ENCODE results near the gene CCL21. TPM values are rescaled to one million over a fixed set of nuclear protein-coding genes. Genes with fewer than 3 reads are reported as not detected.

CCL21 gene
- total RNA-seq, 1 donor from 2014 or later: not detected

DNA sequence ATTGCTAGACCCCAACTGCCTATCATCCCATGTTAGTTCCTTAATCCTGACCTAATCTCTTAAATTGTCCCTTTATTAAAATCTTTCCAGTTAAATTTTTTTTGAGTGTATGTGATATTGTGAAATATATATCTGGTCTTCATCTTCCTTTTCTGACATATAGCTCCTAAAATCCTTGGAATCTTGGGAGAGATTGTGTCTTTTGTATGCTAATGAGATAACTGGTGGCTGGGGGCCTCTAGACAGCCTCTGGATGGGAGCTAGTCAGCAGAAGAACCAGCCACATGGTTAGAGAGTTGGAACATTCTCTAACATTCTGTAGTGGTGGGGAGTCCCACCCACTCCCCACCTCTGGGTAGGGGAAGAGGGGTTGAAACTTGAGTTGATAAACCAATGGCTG lies 15.1 kb downstream of the CCL21 start:
- DNase-seq (ENCODE audit: low spot score): no peak
- H3K9me3 Mint-ChIP-seq: no peaks in the 10 kb centered on the region
- no peak overlapping the region for H3K4me3 Mint-ChIP-seq (ENCODE audit: low read depth)
- H3K4me1 Mint-ChIP-seq (ENCODE audit: low read depth): no peaks in the 10 kb centered on the region
- H3K27ac Mint-ChIP-seq: no peak overlapping the region
- no peaks in the 10 kb centered on the region for H3K36me3 Mint-ChIP-seq (ENCODE audit: low read depth)
- peaks cover 7% of the 10 kb centered on the region for H3K27me3 Mint-ChIP-seq (ENCODE audit: low read depth)
- intact Hi-C loops (cut with micrococcal nuclease): no loop called here

DNA sequence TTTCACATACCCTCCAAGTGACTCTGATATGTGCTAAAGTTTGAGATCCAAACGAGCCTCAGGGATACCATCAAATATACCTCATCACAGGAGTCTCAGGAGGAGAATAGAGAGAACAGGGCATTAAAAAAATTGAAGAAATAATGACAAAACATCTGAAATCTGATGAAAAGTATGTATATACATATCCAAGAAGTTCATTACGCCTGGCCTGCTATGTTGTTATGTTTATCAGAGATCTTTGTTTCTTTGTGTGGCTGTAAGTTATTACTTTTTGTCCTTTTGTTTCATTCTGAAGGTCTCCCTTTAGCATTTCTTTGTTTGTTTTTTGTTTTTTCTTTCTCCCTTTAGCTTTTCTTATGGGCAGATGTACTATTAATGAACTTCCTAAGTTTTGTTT lies 16.4 kb downstream of the CCL21 start:
- Mint-ChIP-seq H3K9me3 (no peaks in the 10 kb centered on the region), H3K27ac (no peak overlapping the region), H3K4me3 (ENCODE audit: low read depth) (no peak overlapping the region), H3K27me3 (ENCODE audit: low read depth) (no peaks in the 10 kb centered on the region), H3K36me3 (ENCODE audit: low read depth) (no peaks in the 10 kb centered on the region), H3K4me1 (ENCODE audit: low read depth) (no peaks in the 10 kb centered on the region)
- intact Hi-C loops (cut with micrococcal nuclease): no loop called here
- DNase-seq (ENCODE audit: low spot score): no peak

DNA sequence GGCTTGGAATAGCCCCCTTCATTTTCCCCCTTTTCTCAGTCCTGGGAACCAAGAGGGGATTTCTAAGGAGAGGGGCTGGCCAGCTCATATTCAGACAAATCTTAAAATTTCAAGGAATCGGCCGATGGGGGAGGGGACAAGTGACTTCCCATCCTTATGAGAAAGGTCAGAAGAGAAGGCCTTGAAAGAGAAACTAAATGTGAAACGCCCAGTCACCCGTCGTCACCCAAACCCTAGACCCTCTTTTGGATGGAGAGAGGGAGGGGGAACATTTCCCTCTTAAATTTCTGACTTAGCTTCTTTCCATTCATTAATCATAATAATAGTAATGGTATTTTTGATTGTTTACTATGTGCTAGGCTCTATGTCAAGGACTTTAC lies 18.0 kb downstream of the CCL21 start:
- Mint-ChIP-seq H3K9me3 (no peaks in the 10 kb centered on the region), H3K27ac (no peak overlapping the region), H3K27me3 (ENCODE audit: low read depth) (no peaks in the 10 kb centered on the region), H3K36me3 (ENCODE audit: low read depth) (no peaks in the 10 kb centered on the region), H3K4me3 (ENCODE audit: low read depth) (no peak overlapping the region), H3K4me1 (ENCODE audit: low read depth) (no peaks in the 10 kb centered on the region)
- DNase-seq (ENCODE audit: low spot score): no peak
- intact Hi-C loops (cut with micrococcal nuclease): no loop called here

DNA sequence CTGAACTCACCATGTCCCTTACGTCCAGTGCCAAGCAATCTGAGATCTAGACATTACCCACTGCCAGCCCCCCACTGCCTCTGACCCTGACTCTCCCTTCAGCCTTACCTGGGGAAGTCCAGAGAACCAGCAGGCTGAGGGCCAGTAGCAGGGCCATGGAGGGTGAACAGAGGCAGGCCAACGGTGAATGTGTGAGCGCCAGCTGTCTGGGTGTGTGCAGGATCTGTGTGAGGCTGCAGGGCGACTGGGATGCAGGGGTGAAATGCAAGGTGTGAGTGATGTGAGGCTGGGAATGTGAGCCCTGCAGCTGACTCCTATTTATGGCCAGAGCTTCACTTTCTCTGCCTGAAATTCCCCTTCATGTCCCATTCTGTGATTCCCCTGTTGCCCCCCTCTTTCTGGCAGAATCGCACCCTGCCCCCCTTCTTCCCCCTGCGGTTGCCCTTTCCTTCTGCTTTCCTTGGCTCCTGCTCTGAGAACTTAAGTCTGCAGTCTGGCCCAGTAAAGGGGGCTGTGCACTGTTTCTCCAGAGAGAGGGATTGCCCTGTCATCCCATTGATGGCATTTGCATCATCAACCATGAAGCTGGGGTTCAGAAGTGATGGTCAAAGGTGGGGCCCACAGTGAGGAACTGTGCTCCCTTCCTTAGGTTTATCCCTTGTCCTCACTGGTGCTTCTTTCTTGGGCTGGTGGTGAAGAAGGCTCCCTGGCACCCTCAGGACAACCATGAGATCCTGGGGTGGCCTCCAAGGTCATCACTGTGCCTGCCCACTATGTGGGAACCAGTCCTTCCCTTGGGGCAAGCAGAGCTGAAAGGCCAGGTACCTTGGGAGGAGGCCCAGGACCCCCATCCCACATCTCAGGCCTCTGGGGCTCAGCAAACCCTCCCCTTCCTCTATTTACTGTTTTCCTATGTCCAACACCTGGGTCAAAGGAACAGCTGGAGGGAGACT lies 18.7 kb downstream of the CCL21 start, which contains the start of gene CCL19:
Gene CCL19, minus strand, starts transcription at position 294 of the 953 bp plus-strand sequence. Its CDS starts 137 bp downstream, at position 157.
- no peaks in the 10 kb centered on the region for H3K27me3 Mint-ChIP-seq (ENCODE audit: low read depth)
- H3K36me3 Mint-ChIP-seq (ENCODE audit: low read depth): no peaks in the 10 kb centered on the region
- no peak within 1 kb of the TSS for H3K4me3 Mint-ChIP-seq (ENCODE audit: low read depth)
- no peaks in the 10 kb centered on the region for H3K9me3 Mint-ChIP-seq
- H3K4me1 Mint-ChIP-seq (ENCODE audit: low read depth): no peaks in the 10 kb centered on the region
- intact Hi-C loops (cut with micrococcal nuclease): no loop called here
- H3K27ac Mint-ChIP-seq: no peak within 1 kb of the TSS
- no peak for DNase-seq (ENCODE audit: low spot score)

DNA sequence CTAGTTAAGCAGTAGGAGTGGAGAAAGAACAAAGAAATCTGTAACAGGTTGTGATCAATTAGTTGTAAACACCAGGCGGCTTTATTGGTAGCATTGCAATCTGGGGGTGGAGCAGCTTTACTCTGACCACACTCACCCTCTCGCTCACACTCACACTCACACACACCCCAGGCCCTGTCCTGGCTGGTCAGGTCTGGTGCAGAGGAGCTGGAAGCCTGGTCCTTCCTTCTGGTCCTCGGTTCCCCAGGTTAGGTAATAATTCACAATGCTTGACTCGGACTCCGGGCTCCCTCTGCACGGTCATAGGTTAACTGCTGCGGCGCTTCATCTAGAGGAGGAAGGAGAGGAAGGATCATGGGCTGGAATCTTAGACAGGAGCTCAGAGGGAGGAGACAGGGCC lies 20.4 kb downstream of the CCL21 start:
- no peak overlapping the region for H3K4me3 Mint-ChIP-seq (ENCODE audit: low read depth)
- H3K36me3 Mint-ChIP-seq (ENCODE audit: low read depth): no peaks in the 10 kb centered on the region
- intact Hi-C loops (cut with micrococcal nuclease): no loop called here
- no peak for DNase-seq (ENCODE audit: low spot score)
- no peaks in the 10 kb centered on the region for H3K9me3 Mint-ChIP-seq
- no peaks in the 10 kb centered on the region for H3K27me3 Mint-ChIP-seq (ENCODE audit: low read depth)
- H3K27ac Mint-ChIP-seq: no peak overlapping the region
- H3K4me1 Mint-ChIP-seq (ENCODE audit: low read depth): no peaks in the 10 kb centered on the region

DNA sequence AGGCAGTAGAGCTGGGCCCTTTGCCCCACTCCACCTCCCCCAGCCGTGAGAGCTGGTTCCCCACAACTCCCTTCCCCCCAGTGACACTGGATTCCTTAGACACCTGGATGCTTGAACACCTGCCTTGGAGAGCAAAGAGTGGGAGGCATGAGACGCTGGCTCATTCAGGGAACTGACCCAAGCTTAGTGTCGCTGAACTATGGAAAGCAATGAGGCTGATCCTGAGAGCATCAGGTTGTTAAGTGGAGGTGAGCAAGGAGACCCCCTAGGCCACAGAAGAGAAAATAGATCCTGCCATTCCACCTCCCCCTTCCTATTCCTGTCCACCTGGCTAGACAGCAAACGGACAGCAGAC lies 20.8 kb downstream of the CCL21 start:
- Mint-ChIP-seq H3K36me3 (ENCODE audit: low read depth) (no peaks in the 10 kb centered on the region), H3K27me3 (ENCODE audit: low read depth) (no peaks in the 10 kb centered on the region), H3K4me3 (ENCODE audit: low read depth) (no peak overlapping the region), H3K27ac (no peak overlapping the region), H3K9me3 (no peaks in the 10 kb centered on the region), H3K4me1 (ENCODE audit: low read depth) (no peaks in the 10 kb centered on the region)
- intact Hi-C loops (cut with micrococcal nuclease): no loop called here
- DNase-seq (ENCODE audit: low spot score): no peak

DNA sequence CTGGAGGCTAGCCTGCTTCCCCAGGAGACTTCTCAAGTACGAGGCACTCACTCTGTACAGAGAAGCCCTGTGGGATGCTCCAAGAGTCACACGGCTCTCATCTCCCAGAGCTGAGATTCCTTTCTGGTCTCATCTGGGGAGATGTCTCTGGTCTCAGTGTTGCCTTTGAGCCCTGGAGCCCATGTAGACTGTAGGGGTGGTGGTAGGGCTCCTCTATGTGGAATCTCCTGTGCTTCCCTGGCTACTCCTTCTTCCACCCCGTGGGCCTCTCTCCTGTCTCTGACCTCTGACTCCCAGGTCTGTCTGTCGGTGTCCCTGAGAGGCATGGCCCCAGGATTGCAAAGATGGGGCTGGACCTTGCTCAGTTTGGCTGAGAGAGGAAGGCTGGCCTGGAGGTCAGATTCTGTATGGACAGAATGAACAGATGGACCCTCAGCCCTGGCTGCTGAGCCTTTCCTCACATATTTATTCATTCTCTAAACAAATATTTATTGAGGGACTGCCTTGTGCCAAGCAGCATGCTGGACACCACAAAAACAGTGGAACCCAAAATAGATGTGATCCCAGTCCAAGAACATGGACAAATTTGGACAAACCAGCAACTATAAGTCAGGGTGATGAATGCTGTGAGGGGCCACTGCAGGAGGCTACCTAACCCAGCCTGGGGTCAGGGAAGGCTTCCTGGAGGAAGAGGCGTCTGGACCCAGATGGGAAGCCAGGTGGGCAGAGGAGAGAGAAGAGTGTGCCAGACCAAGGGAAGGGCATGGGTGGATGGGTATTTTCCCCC lies 21.4 kb downstream of the CCL21 start:
- intact Hi-C loops (cut with micrococcal nuclease): no loop called here
- H3K27ac Mint-ChIP-seq: no peak overlapping the region
- H3K9me3 Mint-ChIP-seq: no peaks in the 10 kb centered on the region
- no peaks in the 10 kb centered on the region for H3K36me3 Mint-ChIP-seq (ENCODE audit: low read depth)
- H3K4me1 Mint-ChIP-seq (ENCODE audit: low read depth): peaks cover 2% of the 10 kb centered on the region
- no peaks in the 10 kb centered on the region for H3K27me3 Mint-ChIP-seq (ENCODE audit: low read depth)
- no peak overlapping the region for H3K4me3 Mint-ChIP-seq (ENCODE audit: low read depth)
- no peak for DNase-seq (ENCODE audit: low spot score)

DNA sequence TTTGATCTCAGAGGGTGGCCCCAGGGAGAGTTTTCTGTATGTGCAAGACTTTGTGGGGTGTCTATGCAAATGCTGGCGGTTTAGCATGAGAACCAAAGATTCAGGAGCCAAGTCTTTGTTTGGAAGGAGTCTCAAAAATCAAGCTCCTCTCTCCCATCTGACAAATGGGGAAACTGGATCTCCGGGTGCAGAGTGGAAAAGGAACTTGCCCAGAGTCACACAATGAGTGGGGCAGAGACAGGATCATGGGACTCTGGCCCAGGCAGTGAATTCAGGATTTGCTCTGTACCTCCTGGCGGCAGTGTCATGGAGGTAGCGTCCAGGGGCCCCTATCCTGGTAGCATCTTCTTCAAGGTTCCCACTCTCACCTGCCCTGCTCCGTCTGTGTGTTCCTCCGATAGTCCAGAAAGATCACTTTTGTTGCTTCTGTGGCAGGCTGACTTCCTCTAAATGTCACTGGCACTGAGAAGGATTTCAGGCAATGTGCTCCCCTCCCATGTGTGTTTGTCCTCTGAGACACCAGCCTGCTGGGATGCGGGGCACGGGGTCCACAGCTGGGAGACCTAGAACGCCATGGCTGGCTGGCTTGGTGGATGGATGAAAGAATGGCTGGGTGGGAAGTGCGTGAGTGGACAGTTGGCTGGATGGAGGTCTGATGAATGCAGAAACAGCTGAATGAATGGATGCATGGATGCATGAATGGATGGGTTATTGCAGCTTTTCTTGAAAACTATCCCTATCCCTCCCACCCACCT lies 22.5 kb downstream of the CCL21 start:
- no peak for DNase-seq (ENCODE audit: low spot score)
- peaks cover under 1% of the 10 kb centered on the region for H3K36me3 Mint-ChIP-seq (ENCODE audit: low read depth)
- H3K27me3 Mint-ChIP-seq (ENCODE audit: low read depth): no peaks in the 10 kb centered on the region
- no peaks in the 10 kb centered on the region for H3K9me3 Mint-ChIP-seq
- intact Hi-C loops (cut with micrococcal nuclease): no loop called here
- no peak overlapping the region for H3K27ac Mint-ChIP-seq
- H3K4me1 Mint-ChIP-seq (ENCODE audit: low read depth): peaks cover 2% of the 10 kb centered on the region
- H3K4me3 Mint-ChIP-seq (ENCODE audit: low read depth): no peak overlapping the region

DNA sequence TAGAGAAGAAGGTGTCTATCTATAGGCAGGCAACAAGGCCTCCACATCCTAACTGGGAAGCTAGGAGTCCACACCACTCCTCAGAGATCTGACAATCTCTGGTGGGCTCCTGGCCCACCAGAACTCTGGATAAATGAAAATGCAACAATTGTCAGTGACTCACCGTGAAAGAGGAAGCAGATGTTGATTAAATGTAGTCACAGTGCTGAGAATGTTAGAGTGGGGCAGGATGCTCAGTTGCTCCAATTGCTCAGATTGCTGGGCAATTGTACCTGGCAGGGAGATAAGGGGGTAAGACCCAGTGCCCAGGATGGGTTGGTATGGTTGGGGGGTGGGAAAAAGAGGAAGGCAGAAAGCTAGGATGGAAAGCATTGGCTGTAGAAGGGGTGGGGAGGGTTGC lies 23.2 kb downstream of the CCL21 start:
- no peak for DNase-seq (ENCODE audit: low spot score)
- H3K4me3 Mint-ChIP-seq (ENCODE audit: low read depth): no peak overlapping the region
- H3K36me3 Mint-ChIP-seq (ENCODE audit: low read depth): peaks cover 4% of the 10 kb centered on the region
- no peaks in the 10 kb centered on the region for H3K9me3 Mint-ChIP-seq
- no peak overlapping the region for H3K27ac Mint-ChIP-seq
- H3K4me1 Mint-ChIP-seq (ENCODE audit: low read depth): peaks cover 2% of the 10 kb centered on the region
- no peaks in the 10 kb centered on the region for H3K27me3 Mint-ChIP-seq (ENCODE audit: low read depth)
- intact Hi-C loops (cut with micrococcal nuclease): no loop called here

DNA sequence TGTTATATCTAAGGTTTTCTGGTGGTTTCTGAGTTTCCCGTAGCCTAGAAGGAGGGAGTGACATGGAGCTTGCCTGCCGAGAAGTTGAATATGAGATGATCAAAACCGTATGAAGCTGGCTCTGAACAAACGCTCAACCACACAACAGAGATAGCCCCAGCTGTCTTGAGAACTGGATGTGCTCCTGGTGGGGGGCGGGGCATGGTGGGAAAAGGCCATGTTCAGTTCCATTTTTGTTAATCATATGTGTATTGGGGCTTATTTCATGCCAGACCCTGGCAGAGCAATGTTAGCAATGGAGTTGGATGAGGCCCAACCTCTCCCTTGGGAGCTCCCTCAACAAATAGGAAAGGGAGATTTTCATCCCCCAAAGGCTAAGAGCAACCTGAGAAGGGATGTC lies 23.7 kb downstream of the CCL21 start:
- intact Hi-C loops (cut with micrococcal nuclease): no loop called here
- H3K27ac Mint-ChIP-seq: no peak overlapping the region

DNA sequence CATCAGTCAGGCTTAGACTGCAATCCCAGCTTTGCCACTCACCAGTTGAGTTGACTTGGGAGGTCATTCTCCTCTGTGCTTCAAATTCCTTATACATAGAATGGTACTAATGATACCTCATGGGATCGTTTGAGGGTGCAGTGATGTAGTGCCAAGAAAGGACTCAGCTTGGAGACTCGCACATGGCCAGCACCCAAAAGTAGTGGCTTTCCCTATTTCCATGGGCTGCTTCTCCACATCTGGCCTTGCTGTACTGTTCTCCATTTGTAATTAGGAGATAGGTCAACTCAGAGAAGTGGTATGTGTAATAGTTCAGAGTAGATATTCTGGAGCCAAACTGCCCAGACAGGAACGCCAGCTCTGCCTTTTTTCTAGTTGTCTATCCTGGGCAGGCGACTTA lies 24.3 kb downstream of the CCL21 start:
- DNase-seq (ENCODE audit: low spot score): no peak
- intact Hi-C loops (cut with micrococcal nuclease): no loop called here
- no peaks in the 10 kb centered on the region for H3K27me3 Mint-ChIP-seq (ENCODE audit: low read depth)
- H3K9me3 Mint-ChIP-seq: no peaks in the 10 kb centered on the region
- no peak overlapping the region for H3K4me3 Mint-ChIP-seq (ENCODE audit: low read depth)
- H3K36me3 Mint-ChIP-seq (ENCODE audit: low read depth): peaks cover 4% of the 10 kb centered on the region
- no peak overlapping the region for H3K27ac Mint-ChIP-seq
- H3K4me1 Mint-ChIP-seq (ENCODE audit: low read depth): peaks cover 2% of the 10 kb centered on the region

More for the DNA sequence above, 23.7 kb downstream of the CCL21 start:
- DNase-seq (ENCODE audit: low spot score): no peak
- Mint-ChIP-seq H3K9me3 (no peaks in the 10 kb centered on the region), H3K4me1 (ENCODE audit: low read depth) (peaks cover 2% of the 10 kb centered on the region), H3K36me3 (ENCODE audit: low read depth) (peaks cover 4% of the 10 kb centered on the region), H3K27me3 (ENCODE audit: low read depth) (no peaks in the 10 kb centered on the region), H3K4me3 (ENCODE audit: low read depth) (no peak overlapping the region)

DNA sequence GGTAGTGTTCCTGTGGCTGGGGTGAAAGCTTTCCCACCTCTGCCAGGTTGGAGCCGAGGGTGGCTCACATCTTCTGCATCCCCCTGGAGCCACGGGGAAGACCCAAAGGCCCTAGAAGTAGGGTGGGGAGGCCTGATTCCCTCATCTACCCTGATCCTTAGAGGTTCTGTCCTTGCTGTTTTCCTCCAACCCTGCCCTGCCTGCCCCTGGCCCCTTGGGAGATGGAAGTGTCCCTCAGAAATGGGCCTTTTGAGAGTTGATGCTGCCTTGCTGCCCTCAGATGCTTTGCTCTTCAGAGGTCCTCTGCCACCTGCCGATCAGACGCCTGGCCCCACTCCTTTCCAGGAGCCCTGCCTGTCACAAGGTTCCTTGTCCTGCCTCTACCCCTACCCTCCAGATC lies 25.1 kb downstream of the CCL21 start:
- H3K36me3 Mint-ChIP-seq (ENCODE audit: low read depth): peaks cover 4% of the 10 kb centered on the region
- H3K4me1 Mint-ChIP-seq (ENCODE audit: low read depth): peaks cover 2% of the 10 kb centered on the region
- no peak overlapping the region for H3K27ac Mint-ChIP-seq
- H3K4me3 Mint-ChIP-seq (ENCODE audit: low read depth): no peak overlapping the region
- intact Hi-C loops (cut with micrococcal nuclease): no loop called here
- H3K27me3 Mint-ChIP-seq (ENCODE audit: low read depth): no peaks in the 10 kb centered on the region
- H3K9me3 Mint-ChIP-seq: no peaks in the 10 kb centered on the region
- no peak for DNase-seq (ENCODE audit: low spot score)

Measured in activated T-helper 2 cell treated with anti-CD3 and anti-CD28 coated beads, Interferon-gamma antibody, Interleukin-2, Interleukin-4, amounts not matched to agents 10 μg/mL and 5 μg/mL and 100 μg/mL, durations not matched to agents 14 hours and 24 hours and 36 hours (primary cell).